Trophoblast cell (in vitro differentiated cells and primary cell): ENCODE measurements around the gene CDKAL1.

Source experiments
- DNase-seq, 2 donors: peaks; one replicate each; pipeline ENCODE4 v3.0.0-alpha.2; 2016
- H2AFZ ChIP-seq: 2 replicates; pipeline ENCODE4 v1.6.1; 2013; ENCODE audit warnings: low read length, moderate library complexity, mild to moderate bottlenecking; ENCODE audit not compliant: insufficient read depth, poor library complexity
- H2AK5ac ChIP-seq: 2 replicates; pipeline ENCODE4 v1.6.1; 2013; ENCODE audit warnings: mild to moderate bottlenecking, low read length
- H2BK120ac ChIP-seq: 2 replicates; pipeline ENCODE4 v1.6.1; 2013; ENCODE audit warnings: low read length, mild to moderate bottlenecking, moderate library complexity; ENCODE audit not compliant: insufficient read depth, poor library complexity
- H2BK12ac ChIP-seq: 2 replicates; pipeline ENCODE4 v1.6.1; 2013; ENCODE audit warnings: mild to moderate bottlenecking, low read length, moderate library complexity
- H2BK5ac ChIP-seq: 2 replicates; pipeline ENCODE4 v1.6.1; 2013; ENCODE audit warnings: low read length, low read depth, moderate library complexity, mild to moderate bottlenecking; ENCODE audit not compliant: poor library complexity
- H3K14ac ChIP-seq: 2 replicates; pipeline ENCODE4 v1.6.1; 2013; ENCODE audit warnings: mild to moderate bottlenecking, low read length
- H3K18ac ChIP-seq: 2 replicates; pipeline ENCODE4 v1.6.1; 2013; ENCODE audit warnings: mild to moderate bottlenecking, low read length
- H3K23ac ChIP-seq: 2 replicates; pipeline ENCODE4 v1.6.1; 2013; ENCODE audit warnings: low read length
- H3K27ac ChIP-seq: 2 replicates; pipeline ENCODE4 v1.5.1; 2013; ENCODE audit warnings: low read depth, mild to moderate bottlenecking, inconsistent platforms, low read length, moderate library complexity
- H3K27me3 ChIP-seq: 2 replicates; pipeline ENCODE4 v1.6.1; 2013; ENCODE audit warnings: inconsistent platforms, mild to moderate bottlenecking, low read length, moderate library complexity; ENCODE audit not compliant: insufficient read depth
- H3K36me3 ChIP-seq, 2 experiments: 1 replicate in 1 of 2; 2 replicates in 1 of 2; pipeline ENCODE4 v1.6.1; 2013; ENCODE audit warnings: low read length in 2 of 2, mild to moderate bottlenecking in 2 of 2, moderate library complexity in 1 of 2; ENCODE audit not compliant: insufficient read depth in 2 of 2, control insufficient read depth in 1 of 2
- H3K4ac ChIP-seq: 2 replicates; pipeline ENCODE4 v1.6.1; 2013; ENCODE audit warnings: low read depth, mild to moderate bottlenecking, low read length, moderate library complexity
- H3K4me1 ChIP-seq, 2 experiments: 1 replicate in 1 of 2; 2 replicates in 1 of 2; pipeline ENCODE4 v1.6.1; 2013; ENCODE audit warnings: low read length in 2 of 2, mild to moderate bottlenecking in 2 of 2, moderate library complexity in 1 of 2; ENCODE audit not compliant: insufficient read depth in 2 of 2, control insufficient read depth in 1 of 2
- H3K4me2 ChIP-seq: 2 replicates; pipeline ENCODE4 v1.6.1; 2013; ENCODE audit warnings: inconsistent platforms, mild to moderate bottlenecking, low read length, moderate library complexity
- H3K4me3 ChIP-seq: 2 replicates; pipeline ENCODE4 v1.5.1; 2013; ENCODE audit warnings: mild to moderate bottlenecking, low read depth, low read length, inconsistent platforms
- H3K79me1 ChIP-seq: one replicate; pipeline ENCODE4 v1.6.1; 2013; ENCODE audit warnings: low read length
- H3K79me2 ChIP-seq: 2 replicates; pipeline ENCODE4 v1.6.1; 2013; ENCODE audit warnings: low read length, mild to moderate bottlenecking; ENCODE audit not compliant: control insufficient read depth, insufficient read depth, poor library complexity
- H3K9ac ChIP-seq: 2 replicates; pipeline ENCODE4 v1.6.1; 2013; ENCODE audit warnings: mild to moderate bottlenecking, low read length
- H3K9me3 ChIP-seq: 2 replicates; pipeline ENCODE4 v1.6.1; 2013; ENCODE audit warnings: low read depth, mild to moderate bottlenecking, control low read depth, inconsistent platforms, low read length; ENCODE audit not compliant: insufficient read depth
- H4K12ac ChIP-seq: 2 replicates; pipeline ENCODE4 v1.6.1; 2013; ENCODE audit warnings: low read depth, mild to moderate bottlenecking, low read length, moderate library complexity
- H4K8ac ChIP-seq: 2 replicates; pipeline ENCODE4 v1.6.1; 2013; ENCODE audit warnings: low read depth, mild to moderate bottlenecking, low read length, moderate library complexity
- H4K91ac ChIP-seq: one replicate; pipeline ENCODE4 v1.6.1; 2013; ENCODE audit warnings: low read depth, mild to moderate bottlenecking, low read length, moderate library complexity
- WGBS: extraction: QIAGEN DNeasy Blood & Tissue Kit; methylation state at CpG from one replicate; pipeline ENCODE4 v1.1.7; 2013; ENCODE audit warnings: missing lambda C conversion rate; ENCODE audit not compliant: insufficient read length, insufficient coverage; ENCODE audit errors: extremely low coverage; 5-methylcytosine and 5-hydroxymethylcytosine counted together

The CDKAL1 gene

GRCh38 chr6:20915156-20915555 is 380.9 kb downstream of the CDKAL1 start:
- Histone ChIP-seq H3K4me2 (no peak overlapping the region), H3K27ac (no peak overlapping the region), H2BK12ac (no peak overlapping the region), H3K79me2 (no peaks in the 10 kb centered on the region), H3K4me3 (no peak overlapping the region), H4K8ac (no peak overlapping the region), H2AK5ac (no peak overlapping the region), H3K18ac (no peak overlapping the region), H3K36me3 (no peaks in the 10 kb centered on the region), H4K91ac (no peak overlapping the region), H3K9ac (no peak overlapping the region), H2BK5ac (no peak overlapping the region), H3K14ac (no peak overlapping the region), H2BK120ac (no peak overlapping the region), H2AFZ (no peak overlapping the region), H3K23ac (no peak overlapping the region), H3K4me1 (no peaks in the 10 kb centered on the region), H3K4ac (no peak overlapping the region), H3K79me1 (no peaks in the 10 kb centered on the region), H4K12ac (no peak overlapping the region), H3K27me3 (no peaks in the 10 kb centered on the region), H3K9me3 (no peaks in the 10 kb centered on the region)
- DNase-seq = no peak
- WGBS = no CpG with 5 or more reads among the region's 1 CpG

- no peak overlapping the region for H4K12ac ChIP-seq
- H4K91ac ChIP-seq = no peak overlapping the region
- H3K4me3 ChIP-seq = no peak overlapping the region
- no peak overlapping the region for H2BK120ac ChIP-seq
- H2BK12ac ChIP-seq = no peak overlapping the region
- no peak overlapping the region for H3K27ac ChIP-seq
- no peak overlapping the region for H3K18ac ChIP-seq
- no peak overlapping the region for H3K4ac ChIP-seq
- no peak overlapping the region for H3K23ac ChIP-seq
- no peak overlapping the region for H3K4me2 ChIP-seq
- no peak overlapping the region for H3K9ac ChIP-seq
- H3K36me3 ChIP-seq = no peaks in the 10 kb centered on the region
- no peak overlapping the region for H2AFZ ChIP-seq
- no peak for DNase-seq
- H3K27me3 ChIP-seq = no peaks in the 10 kb centered on the region
- H2AK5ac ChIP-seq = no peak overlapping the region
- no peak overlapping the region for H3K14ac ChIP-seq
- H3K4me1 ChIP-seq = no peaks in the 10 kb centered on the region
- no peak overlapping the region for H2BK5ac ChIP-seq
- H3K79me1 ChIP-seq = no peaks in the 10 kb centered on the region
- H3K79me2 ChIP-seq = no peaks in the 10 kb centered on the region
- H4K8ac ChIP-seq = no peak overlapping the region
- H3K9me3 ChIP-seq = no peaks in the 10 kb centered on the region
- WGBS = no CpG with 5 or more reads among the region's 1 CpG
Measured at GRCh38 chr6:20915626-20916025, 381.4 kb downstream of the CDKAL1 start.

GRCh38 chr6:20916086-20916485 is 381.8 kb downstream of the CDKAL1 start:
- H2BK120ac ChIP-seq = no peak overlapping the region
- H3K9ac ChIP-seq = no peak overlapping the region
- H2AK5ac ChIP-seq = no peak overlapping the region
- no peak overlapping the region for H3K4ac ChIP-seq
- H3K79me1 ChIP-seq = no peaks in the 10 kb centered on the region
- no peaks in the 10 kb centered on the region for H3K4me1 ChIP-seq
- H3K23ac ChIP-seq = no peak overlapping the region
- no peaks in the 10 kb centered on the region for H3K9me3 ChIP-seq
- H4K91ac ChIP-seq = no peak overlapping the region
- H3K36me3 ChIP-seq = no peaks in the 10 kb centered on the region
- no peak overlapping the region for H3K18ac ChIP-seq
- no peak for DNase-seq
- no peaks in the 10 kb centered on the region for H3K27me3 ChIP-seq
- H2AFZ ChIP-seq = no peak overlapping the region
- no peak overlapping the region for H3K14ac ChIP-seq
- WGBS = no CpG with 5 or more reads among the region's 3 CpGs
- no peak overlapping the region for H3K4me3 ChIP-seq
- no peak overlapping the region for H3K4me2 ChIP-seq
- no peak overlapping the region for H4K12ac ChIP-seq
- no peaks in the 10 kb centered on the region for H3K79me2 ChIP-seq
- H2BK12ac ChIP-seq = no peak overlapping the region
- no peak overlapping the region for H4K8ac ChIP-seq
- no peak overlapping the region for H3K27ac ChIP-seq
- H2BK5ac ChIP-seq = no peak overlapping the region

GRCh38 chr6:20918868-20919267 is 384.6 kb downstream of the CDKAL1 start:
- H4K12ac ChIP-seq = no peak overlapping the region
- no peak overlapping the region for H4K8ac ChIP-seq
- H3K79me2 ChIP-seq = no peaks in the 10 kb centered on the region
- H2AK5ac ChIP-seq = no peak overlapping the region
- WGBS = no CpG with 5 or more reads among the region's 2 CpGs
- DNase-seq = no peak
- H2BK12ac ChIP-seq = no peak overlapping the region
- H3K79me1 ChIP-seq = no peaks in the 10 kb centered on the region
- no peaks in the 10 kb centered on the region for H3K4me1 ChIP-seq
- no peak overlapping the region for H3K14ac ChIP-seq
- no peaks in the 10 kb centered on the region for H3K36me3 ChIP-seq
- no peak overlapping the region for H2BK5ac ChIP-seq
- no peak overlapping the region for H3K18ac ChIP-seq
- no peak overlapping the region for H2AFZ ChIP-seq
- H3K27me3 ChIP-seq = no peaks in the 10 kb centered on the region
- H3K9me3 ChIP-seq = no peaks in the 10 kb centered on the region
- H2BK120ac ChIP-seq = no peak overlapping the region
- no peak overlapping the region for H3K4ac ChIP-seq
- H3K9ac ChIP-seq = no peak overlapping the region
- H3K4me3 ChIP-seq = no peak overlapping the region
- H3K27ac ChIP-seq = no peak overlapping the region
- H3K4me2 ChIP-seq = no peak overlapping the region
- H3K23ac ChIP-seq = no peak overlapping the region
- H4K91ac ChIP-seq = no peak overlapping the region
